K562 (cell line): ENCODE measurements around the gene PLEKHA8. TPM values are rescaled to one million over a fixed set of nuclear protein-coding genes. Genes with fewer than 3 reads are reported as not detected.

Experiments
- NELFE ChIP-seq: IDR thresholded peaks from 2 replicates; pipeline ENCODE4 v1.6.1; 2011; ENCODE audit warnings: mild to moderate bottlenecking; ENCODE audit not compliant: insufficient read depth, insufficient read length
- RBM25 ChIP-seq: fragments of 200-400 bp; formaldehyde crosslinking; IDR thresholded peaks from 2 replicates; pipeline ENCODE4 v1.6.1; 2018; ENCODE audit warnings: low read length, low read depth, moderate library complexity; ENCODE audit not compliant: severe bottlenecking
- polyA plus RNA-seq, 8 experiments: library from polyadenylated mRNA; depleted of rRNA in 4 of 8; stranded (reverse) in 5 of 8; unstranded in 3 of 8; fragments of >200 nt; fragmentation: Nextera tagmentation in 2 of 8; fragmentation: Illumina TruSeq in 1 of 8; extraction: Ambion mirVana in 2 of 8; extraction: Trizol in 1 of 8; gene quantifications; 2 replicates each; pipeline versions ENCODE4 v1.2.1 to v1.2.3, GENCODE V29; 2011 to 2014; ENCODE audit warnings: inconsistent platforms in 1 of 8, missing spikeins in 1 of 8
- total RNA-seq, 7 experiments: library from RNA; depleted of rRNA in 6 of 7; stranded (reverse); fragments of >200 nt in 6 of 7; fragmentation: Illumina TruSeq in 2 of 7; extraction: Trizol in 2 of 7; gene quantifications; 2 replicates each; pipeline versions ENCODE4 v1.2.1 to v1.2.3, GENCODE V29; 2011 to 2021; ENCODE audit warnings: low replicate concordance in 1 of 7
- TF ChIP-seq, protein P1 (sequence below), 2 experiments: fragments of 450-650 bp in 1 of 2; sonication (generic) in 1 of 2; formaldehyde crosslinking in 1 of 2; IDR thresholded peaks; 2 replicates each; pipeline versions ENCODE4 v1.7.1 to v1.9.0; 2016 to 2022; ENCODE audit warnings: inconsistent platforms in 1 of 2, mild to moderate bottlenecking in 1 of 2, missing genetic modification reagents in 1 of 2

PLEKHA8 gene
- total and polyA plus RNA-seq, 9 of the 15 experiments (the other 6 are each of a cell fraction or from before 2014, with no cell fraction given): 3.2 to 16.3 (median 11.8) TPM

DNA sequence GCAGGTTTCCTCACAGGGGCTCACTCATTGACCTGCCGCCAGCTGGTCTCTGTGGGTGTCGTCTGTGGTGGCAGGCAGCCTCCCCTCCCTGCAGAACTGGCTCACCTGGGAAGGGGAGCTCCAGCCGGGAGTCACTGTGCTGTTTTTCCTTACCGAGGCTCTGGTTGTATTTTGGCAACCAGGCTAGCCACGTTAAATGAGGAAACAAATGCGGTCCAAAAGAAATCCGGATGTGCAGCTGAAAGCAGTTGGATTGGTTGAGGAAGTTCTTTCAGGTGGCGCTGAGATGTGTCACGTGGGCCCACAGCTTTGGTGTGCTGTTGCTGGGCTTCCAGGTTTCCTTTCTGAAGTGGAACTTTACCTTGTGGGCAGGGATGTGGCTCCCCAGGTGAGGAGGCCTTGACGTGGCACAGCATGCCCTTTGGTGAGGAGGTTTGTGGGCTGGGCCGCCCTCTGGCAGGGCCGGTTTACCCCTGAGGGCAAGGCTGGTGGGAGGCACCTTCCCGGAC lies 120.8 kb downstream of the PLEKHA8 start (continued):
- TF ChIP-seq, protein P1, sequence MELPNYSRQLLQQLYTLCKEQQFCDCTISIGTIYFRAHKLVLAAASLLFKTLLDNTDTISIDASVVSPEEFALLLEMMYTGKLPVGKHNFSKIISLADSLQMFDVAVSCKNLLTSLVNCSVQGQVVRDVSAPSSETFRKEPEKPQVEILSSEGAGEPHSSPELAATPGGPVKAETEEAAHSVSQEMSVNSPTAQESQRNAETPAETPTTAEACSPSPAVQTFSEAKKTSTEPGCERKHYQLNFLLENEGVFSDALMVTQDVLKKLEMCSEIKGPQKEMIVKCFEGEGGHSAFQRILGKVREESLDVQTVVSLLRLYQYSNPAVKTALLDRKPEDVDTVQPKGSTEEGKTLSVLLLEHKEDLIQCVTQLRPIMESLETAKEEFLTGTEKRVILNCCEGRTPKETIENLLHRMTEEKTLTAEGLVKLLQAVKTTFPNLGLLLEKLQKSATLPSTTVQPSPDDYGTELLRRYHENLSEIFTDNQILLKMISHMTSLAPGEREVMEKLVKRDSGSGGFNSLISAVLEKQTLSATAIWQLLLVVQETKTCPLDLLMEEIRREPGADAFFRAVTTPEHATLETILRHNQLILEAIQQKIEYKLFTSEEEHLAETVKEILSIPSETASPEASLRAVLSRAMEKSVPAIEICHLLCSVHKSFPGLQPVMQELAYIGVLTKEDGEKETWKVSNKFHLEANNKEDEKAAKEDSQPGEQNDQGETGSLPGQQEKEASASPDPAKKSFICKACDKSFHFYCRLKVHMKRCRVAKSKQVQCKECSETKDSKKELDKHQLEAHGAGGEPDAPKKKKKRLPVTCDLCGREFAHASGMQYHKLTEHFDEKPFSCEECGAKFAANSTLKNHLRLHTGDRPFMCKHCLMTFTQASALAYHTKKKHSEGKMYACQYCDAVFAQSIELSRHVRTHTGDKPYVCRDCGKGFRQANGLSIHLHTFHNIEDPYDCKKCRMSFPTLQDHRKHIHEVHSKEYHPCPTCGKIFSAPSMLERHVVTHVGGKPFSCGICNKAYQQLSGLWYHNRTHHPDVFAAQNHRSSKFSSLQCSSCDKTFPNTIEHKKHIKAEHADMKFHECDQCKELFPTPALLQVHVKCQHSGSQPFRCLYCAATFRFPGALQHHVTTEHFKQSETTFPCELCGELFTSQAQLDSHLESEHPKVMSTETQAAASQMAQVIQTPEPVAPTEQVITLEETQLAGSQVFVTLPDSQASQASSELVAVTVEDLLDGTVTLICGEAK (IDR thresholded peaks at IDR 0.05): no peak
- TF ChIP-seq, protein P1 (CRISPR knock-in tag; IDR thresholded peaks at IDR 0.05): no peak
- TF ChIP-seq NELFE: no peak
- no peak for TF ChIP-seq RBM25
- TF ChIP-seq, all 486 proteins: peak for 0
